Activated CD8-positive, alpha-beta memory T cell treated with anti-CD3 and anti-CD28 coated beads, Interleukin-2, amount 50 U/mL, for 1 hour (primary cell): ENCODE measurements around the gene PRR7.
A peak's percentile ranks its signal among the peaks of the same experiment; 100 is the strongest.
"Not testable (repeated sequence)": the region's sequence is repeated elsewhere in the genome, so short reads cannot be mapped to it uniquely, and the experiment has no call there.

Source experiments
- DNase-seq: peaks from one replicate; pipeline ENCODE4 v3.0.0-alpha.2; 2020; ENCODE audit errors: extremely low read depth

The PRR7 gene

DNA sequence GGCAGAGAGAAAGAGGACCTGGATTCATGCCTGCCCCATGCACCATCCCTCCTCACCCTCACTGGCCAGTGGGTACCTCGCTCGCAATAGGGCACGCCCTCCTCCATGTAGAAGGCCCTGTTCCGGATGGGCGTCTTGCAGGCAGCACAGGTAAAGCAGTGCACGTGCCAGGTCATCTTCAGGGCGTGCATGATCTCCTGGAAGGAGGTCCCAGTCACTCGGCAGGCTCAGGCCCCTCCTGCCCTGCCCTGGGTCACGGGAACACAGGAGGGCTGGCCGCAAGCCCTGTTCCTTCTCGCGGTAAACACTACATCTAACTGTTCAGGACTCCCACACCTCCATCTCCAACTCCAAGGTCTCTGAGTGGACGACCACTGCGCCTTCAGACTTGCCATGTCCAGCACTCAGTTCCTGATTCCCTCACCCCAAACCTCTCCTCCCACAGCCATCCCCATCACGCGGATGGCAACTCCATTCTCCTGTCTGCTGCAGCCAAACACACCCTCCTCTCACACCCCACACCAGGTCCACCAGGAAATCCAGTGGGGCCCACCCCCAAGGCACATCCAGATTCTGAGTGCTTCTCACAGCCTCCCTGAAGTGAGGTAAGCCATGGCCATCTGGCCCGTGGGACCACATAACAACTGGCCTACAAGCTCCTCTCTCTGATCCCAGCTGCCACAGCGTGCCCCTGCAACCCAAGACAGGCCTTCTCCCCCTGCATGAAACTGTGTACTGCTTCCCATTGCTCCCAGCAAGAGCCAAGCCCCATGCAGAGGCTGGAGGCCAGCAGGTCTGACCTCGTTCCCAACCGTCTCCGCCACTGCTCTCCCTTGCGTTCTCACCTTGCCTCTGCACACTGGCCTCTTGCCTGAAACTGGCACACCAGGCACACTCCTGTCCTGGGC is 37.6 kb downstream of the PRR7 start:
- no peak for DNase-seq

GRCh38 chr5:177484902-177485549 is 38.4 kb downstream of the PRR7 start:
- no peak for DNase-seq

DNA sequence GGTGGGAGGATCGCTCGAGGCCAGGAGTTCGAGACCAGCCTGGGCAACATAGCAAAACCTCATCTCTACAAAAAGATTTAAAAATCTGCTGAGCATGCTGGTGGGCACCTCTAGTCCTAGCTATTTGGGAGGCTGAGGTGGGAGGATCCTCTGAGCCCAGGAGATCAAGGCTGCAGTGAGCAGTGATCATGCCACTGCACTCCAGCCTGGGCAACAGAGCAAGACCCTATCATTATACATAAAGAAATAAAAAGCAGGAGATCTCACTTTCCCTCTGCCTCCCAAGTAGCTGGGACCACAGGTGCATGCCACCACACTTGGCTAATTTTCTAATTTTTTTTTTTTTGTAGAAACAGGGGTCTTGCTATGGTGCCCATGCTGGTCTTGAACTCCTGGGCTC is 39.1 kb downstream of the PRR7 start:
- DNase-seq = not testable (repeated sequence)

DNA sequence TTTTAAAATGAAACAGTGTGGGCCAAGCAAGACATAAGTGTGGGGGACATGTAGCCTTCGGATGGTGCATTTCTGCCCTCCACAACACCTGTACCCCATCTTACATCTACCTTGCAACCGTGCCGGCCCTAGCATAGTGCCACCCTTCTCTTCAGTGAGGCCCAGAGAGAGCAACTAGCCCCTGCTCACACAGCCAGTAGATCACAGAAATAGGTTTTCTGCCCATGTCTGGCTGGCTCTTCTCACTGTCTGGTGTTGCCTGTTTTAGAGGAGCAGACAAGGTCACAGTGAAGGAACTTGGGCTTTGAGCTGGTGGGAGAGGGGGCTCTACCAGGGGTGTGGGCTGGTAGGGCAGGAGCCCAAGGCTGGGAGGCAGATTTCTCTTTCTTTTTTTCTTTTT is 39.6 kb downstream of the PRR7 start:
- DNase-seq = no peak

GRCh38 chr5:177487144-177487543 is 40.5 kb downstream of the PRR7 start:
- no peak for DNase-seq

DNA sequence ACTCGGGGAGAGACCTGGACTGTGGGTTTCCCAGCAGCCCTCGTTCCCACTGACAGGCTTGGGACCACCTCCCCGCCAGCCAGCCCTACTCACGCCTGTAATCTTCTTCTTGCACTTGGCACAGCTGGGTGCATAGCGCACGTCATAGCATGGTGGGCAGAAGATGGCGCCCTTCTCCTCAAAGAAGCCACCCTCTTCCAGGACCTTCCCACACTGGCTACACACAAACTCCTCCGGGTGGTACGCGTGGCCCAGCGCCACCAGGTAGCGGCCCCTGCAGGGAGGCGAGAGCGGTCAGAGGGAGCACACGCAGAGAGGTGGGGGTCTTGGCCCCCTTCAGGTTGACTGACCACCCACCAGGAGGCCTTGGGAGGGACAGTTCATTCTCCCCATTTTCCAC is 41.4 kb downstream of the PRR7 start:
- DNase-seq = no peak

DNA sequence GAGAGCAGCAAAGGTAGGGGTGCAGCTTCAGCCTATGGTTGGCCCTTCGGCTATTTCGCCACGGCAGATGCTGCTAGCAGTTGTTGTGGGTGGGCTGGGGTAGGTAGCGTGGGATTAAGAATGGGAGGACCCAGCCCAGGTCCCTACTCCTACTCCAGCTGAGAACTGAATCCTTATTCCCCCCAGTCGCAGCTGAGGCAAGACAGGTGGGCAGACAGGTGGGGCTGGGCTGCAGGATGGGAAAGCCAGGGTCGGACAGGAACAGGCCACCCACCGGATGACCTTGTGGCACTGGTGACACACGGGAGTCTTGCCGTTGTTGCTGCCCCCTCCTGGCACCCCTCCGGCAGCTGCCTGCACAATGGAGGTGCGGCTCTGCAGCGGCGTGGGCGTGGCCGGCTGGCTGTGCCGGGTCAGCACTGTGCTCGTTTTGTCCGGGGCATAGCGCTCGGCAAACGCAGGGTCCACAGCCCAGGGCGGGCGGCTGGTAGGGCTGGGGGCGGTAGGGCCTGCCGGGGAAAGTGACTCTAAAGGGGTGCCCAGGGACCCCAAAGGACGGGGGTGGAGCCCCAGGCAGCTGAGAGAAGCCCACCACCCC is 42.6 kb downstream of the PRR7 start:
- DNase-seq = no peak

- DNase-seq = no peak
Observed at GRCh38 chr5:177490311-177490991, 43.8 kb downstream of the PRR7 start.

DNA sequence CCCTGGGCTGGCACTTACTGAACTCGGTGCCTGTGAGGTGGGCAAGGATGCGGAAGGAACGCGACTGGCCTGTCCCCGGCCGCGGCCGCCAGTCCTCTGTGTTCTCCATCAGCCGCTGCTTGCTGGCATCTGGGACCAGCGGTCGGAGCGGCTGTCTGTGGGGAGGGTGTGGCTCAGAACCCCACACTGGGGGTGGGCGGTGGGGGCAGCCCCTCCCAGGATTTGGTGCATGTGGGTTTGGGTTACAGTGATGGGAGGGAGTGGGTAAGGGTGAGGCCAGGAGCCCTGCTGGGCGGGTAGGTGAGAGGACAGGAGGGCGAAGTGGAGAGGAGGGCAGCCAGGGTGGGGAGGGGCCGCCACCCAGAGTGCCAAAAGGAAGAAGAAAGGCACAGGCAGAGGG is 44.4 kb downstream of the PRR7 start:
- no peak for DNase-seq

- no peak for DNase-seq
Observed at GRCh38 chr5:177491429-177491945, 44.9 kb downstream of the PRR7 start.

DNA sequence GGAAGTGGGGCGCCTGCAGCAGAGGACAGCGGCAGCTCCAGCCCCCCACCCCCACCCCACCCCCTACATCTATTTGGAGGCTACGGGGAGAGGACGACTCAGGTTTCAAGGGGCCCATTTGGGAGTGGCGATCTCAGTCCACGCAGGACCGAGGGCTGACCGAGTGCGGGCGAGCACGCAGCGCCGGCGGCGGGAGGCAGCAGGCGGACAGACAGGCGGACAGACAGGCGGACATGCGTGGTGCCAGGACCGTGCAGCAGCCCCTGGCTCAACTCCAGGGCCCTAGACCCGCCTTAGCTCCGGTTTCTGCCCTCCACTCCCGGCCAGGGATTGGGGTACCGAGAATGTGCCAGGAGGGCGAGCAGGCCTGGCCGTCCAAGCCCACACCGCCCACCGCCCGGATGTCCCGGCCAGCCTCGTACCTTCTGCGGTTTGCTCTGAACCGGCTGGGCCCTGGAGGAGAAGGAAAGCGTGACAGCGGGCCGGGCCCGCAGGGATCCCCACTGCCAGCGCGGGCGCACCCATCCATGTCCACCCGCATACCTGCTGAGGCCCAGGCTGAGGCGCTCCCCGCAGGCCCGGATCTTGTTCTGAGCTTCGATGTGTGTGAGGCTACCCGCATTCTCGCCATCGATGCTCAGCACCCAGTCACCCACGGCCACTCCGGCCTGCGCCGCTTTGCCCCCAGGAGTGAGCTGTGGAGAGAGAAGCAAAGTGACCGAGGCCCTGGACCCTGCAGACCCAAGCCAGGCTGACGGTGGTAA is 45.6 kb downstream of the PRR7 start:
- no peak for DNase-seq

DNA sequence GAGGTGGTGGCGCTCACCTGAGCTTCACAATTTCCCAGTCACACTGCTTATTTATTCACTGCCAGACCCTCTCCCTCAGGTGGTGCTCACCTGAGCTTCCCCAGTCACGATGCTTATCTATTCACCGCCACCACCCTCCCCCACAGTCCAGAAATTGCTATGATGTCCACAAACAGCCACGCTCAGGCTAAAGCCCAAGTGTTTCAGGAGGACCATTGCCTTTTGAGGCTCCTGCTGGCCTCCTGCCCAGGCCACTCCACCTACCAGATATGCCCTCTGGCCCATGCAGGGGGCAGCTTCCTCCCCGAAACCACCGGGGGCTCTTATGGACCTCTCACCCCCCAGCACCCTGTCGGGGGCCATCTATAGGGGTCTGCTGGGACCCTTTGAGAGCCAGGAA is 46.2 kb downstream of the PRR7 start:
- DNase-seq = no peak

DNA sequence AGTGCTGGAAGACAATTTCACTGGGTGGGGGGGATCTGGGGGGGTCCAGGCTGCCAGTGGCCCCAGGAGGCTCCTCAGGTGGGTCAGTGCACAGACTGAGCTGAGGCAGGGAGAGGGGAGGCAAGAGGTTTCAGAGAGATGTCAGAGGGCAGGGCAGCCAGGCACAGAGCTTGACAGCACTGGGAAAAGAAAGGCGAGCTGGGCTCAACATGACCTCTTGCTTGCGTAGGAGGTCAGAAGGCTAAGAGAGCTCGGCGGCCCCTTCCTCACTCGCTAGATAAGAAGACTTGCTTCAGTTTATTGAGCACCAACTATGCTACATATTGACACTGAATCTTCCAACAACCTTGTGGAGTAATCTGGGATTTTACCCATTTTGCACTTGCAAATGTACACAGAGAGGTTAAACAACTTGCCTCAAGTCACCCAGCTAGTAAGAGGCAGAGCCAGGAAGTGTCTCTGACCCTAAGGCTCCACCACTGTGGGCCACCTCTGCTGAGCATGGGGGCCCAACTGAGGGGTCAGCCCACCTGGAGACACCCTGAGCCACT is 47.3 kb downstream of the PRR7 start:
- DNase-seq = no peak

- no peak for DNase-seq
Observed at GRCh38 chr5:177494346-177495195, 48.0 kb downstream of the PRR7 start.

DNA sequence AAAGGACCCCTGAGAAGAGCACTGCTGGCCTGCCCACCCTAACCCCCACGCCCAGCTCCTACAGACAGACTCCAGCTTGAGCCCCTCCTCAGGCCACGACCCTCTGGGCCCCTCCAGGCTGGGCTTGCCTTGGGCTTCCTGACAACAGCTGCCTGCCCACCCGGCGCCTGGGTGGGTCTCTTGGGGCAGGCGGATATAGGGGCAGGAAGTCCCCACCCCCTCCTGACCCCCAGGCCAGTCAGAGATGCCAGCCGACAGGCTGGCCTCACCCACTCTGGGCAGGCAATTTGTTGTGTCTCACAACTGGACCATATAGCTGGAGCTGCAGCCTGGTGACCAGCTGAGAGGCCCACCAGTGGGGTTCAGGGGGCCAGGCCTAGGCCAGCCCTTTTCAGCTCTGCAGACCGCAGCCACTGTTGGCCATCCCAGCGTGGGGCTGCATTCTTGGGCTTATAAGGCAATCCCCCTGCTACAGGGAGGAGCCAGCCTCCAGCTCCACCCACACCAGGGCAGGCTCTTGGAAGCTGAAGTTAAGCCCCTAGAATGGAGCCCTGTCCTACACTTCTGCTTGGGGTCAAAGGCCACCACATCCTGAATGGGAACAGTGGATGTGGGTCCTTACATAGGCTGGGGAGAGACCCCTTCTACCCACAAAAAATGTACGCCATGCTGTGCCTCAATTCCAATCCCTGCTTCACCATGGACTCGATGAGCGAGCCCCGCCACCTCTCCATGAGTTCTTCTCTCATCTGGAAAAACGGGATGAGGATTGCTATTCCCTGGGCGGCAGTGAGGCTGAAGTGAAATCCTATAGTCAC is 48.8 kb downstream of the PRR7 start:
- DNase-seq = no peak

DNA sequence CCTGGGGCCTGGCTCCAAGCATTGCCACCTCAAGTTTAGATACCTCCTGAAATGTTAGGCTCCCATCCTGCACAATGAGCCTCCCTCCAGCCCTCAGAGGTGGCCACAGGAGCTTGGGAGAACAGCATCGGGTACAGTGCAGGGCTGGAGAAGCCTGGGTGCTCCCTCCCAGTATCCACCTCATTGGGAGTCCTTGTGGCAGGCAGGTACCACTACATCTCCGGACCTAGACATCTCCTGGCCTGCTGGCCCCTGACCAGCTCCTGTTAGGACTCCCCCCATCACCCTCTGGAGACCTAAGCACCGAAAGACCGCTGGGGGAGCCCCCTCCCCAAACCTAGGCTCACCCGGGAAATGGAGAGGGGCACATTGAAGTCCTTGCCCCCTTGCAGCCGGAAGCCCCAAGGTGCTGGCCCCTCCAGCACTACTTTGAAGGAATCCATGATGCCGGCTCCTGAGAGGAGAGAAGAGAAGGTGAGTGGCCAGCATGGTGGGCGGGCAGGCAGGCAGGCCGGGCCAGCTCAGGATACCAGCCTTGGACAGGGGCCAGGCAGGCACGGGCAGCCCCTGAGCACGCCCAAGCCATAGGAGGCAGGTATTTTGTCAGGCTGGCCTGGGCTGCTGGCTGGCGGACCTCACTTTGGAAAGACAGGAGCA is 49.6 kb downstream of the PRR7 start:
- no peak for DNase-seq

DNA sequence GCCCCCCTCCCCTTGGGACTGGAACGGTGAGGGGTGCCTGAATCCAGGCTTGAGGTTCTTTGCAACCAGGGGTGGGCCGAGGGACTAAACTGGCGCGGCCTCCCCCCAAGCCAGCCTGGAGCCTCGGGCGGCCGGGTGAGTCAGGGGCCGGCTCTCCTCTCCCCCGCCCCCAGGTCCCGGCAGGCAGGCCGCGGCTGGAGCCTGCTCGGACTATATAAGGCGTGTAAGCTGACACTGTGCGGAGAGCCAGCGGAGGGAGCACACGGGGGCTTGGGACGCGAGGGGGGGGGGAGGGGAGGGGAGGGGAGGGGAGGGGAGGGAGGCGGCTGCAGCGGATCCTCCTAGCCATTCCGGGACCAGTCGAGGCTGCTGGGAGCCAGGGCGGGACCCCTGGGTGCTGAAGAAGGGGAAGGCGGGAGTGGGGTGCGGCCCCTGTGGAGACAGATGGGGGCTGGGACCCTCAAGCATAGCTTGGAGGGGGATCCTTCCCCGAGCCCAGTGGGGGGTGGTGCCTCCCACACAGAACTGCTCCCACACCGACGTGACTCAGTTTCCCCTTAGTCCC is 50.2 kb downstream of the PRR7 start:
- no peak for DNase-seq

- peak; percentile 81 for DNase-seq
Observed at GRCh38 chr5:177497292-177498012, 50.8 kb downstream of the PRR7 start, which contains the start of gene PDLIM7. Gene PDLIM7, minus strand, starts transcription at chr5:177497604. Its CDS starts 1,092 bp downstream, at chr5:177496512.
